HCT116 (cell line): Measurements from ENCODE around the gene SPATA31D4. TPM values are rescaled to one million over a fixed set of nuclear protein-coding genes. Genes with fewer than 3 reads are reported as not detected.
"Not testable (repeated sequence)": the region's sequence is repeated elsewhere in the genome, so short reads cannot be mapped to it uniquely, and the experiment has no call there.

Source experiments
- ATAC-seq: fragments of 200-7000 bp; cut with Tn5 transposase; 2 replicates; pipeline ENCODE4 v1.9.1; 2020; ENCODE audit warnings: mild to moderate bottlenecking, moderate library complexity
- Bru-seq: library from RNA; stranded (reverse); fragments of 400-500 nt; gene quantifications from one replicate; lab custom pipeline; 2021; lab: Mats Ljungman, UMichigan
- BruChase-seq, 2 experiments: library from RNA; stranded (reverse); fragments of 400-500 nt; gene quantifications; one replicate each; lab custom pipeline; 2021; lab: Mats Ljungman, UMichigan
- BruUV-seq: library from RNA; stranded (reverse); fragments of 400-500 nt; replicated peaks from 2 replicates; lab custom pipeline; 2021; lab: Mats Ljungman, UMichigan
- CTCF ChIA-PET: fragments of 300-600 bp; sonication (Branson Sonifier 250); formaldehyde crosslinking; loops from one replicate; lab custom pipeline; 2021; ENCODE audit warnings: antibody characterized with exemption; lab: Charles Lee
- POLR2A ChIA-PET: fragments of 300-600, 350-600 bp; sonication (Branson Sonifier 250); formaldehyde crosslinking; loops from one replicate; lab custom pipeline; 2021; ENCODE audit warnings: antibody characterized with exemption; lab: Charles Lee
- RAD21 ChIA-PET, 2 experiments: fragments of 300-600 bp; sonication (Branson Sonifier 250); formaldehyde crosslinking; loops; one replicate each; lab custom pipeline; 2023; ENCODE audit warnings: low total read pairs in 2 of 2; ENCODE audit not compliant: uncharacterized antibody in 2 of 2, unreplicated experiment in 2 of 2, low non-redundant PET in 1 of 2; lab: Charles Lee
- DNase-seq: peaks from one replicate; pipeline ENCODE4 v3.0.0-alpha.2; 2010; ENCODE audit warnings: low read depth, low spot score
- H2AFZ ChIP-seq: fragments of 200-600 bp; shearing (Covaris generic), sonication (generic); 2 replicates; pipeline ENCODE4 v1.6.1; 2017; ENCODE audit warnings: low read depth, mixed run types, mixed read lengths, antibody characterized with exemption, low read length; ENCODE audit not compliant: poor library complexity, severe bottlenecking
- H3K27ac ChIP-seq: 2 replicates; pipeline ENCODE4 v1.5.1; 2012; ENCODE audit warnings: low read depth, low read length
- H3K27me3 ChIP-seq: fragments of 200-600 bp; sonication (generic); 2 replicates; pipeline ENCODE4 v1.6.1; 2016; ENCODE audit warnings: mixed run types, low read length, mixed read lengths; ENCODE audit not compliant: insufficient read depth
- H3K36me3 ChIP-seq, 2 experiments: fragments of 200-500 bp in 1 of 2; fragments of 200-600 bp in 1 of 2; sonication (Bioruptor generic) in 1 of 2; sonication (generic) in 1 of 2; 2 replicates each; pipeline versions ENCODE4 v1.5.1 to v1.6.1; 2014 to 2016; ENCODE audit warnings: low read length in 2 of 2, inconsistent platforms in 1 of 2, mixed read lengths in 1 of 2, mixed run types in 1 of 2; ENCODE audit not compliant: insufficient read depth in 2 of 2, control insufficient read depth in 1 of 2
- H3K4me1 ChIP-seq, 2 experiments: fragments of 200-600 bp in 1 of 2; sonication (generic) in 1 of 2; 2 replicates each; pipeline versions ENCODE4 v1.5.1 to v1.6.1; 2012 to 2017; ENCODE audit warnings: low read length in 2 of 2, inconsistent platforms in 1 of 2, mild to moderate bottlenecking in 1 of 2, mixed read lengths in 1 of 2, mixed run types in 1 of 2, moderate library complexity in 1 of 2; ENCODE audit not compliant: insufficient read depth in 2 of 2, control insufficient read depth in 1 of 2
- H3K4me2 ChIP-seq: fragments of 200-600 bp; sonication (generic); 2 replicates; pipeline ENCODE4 v1.6.1; 2017; ENCODE audit warnings: mixed run types, low read length, mixed read lengths
- H3K4me3 ChIP-seq, 2 experiments: fragments of 200-600 bp in 1 of 2; sonication (generic) in 1 of 2; replicated peaks in 1 of 2; 2 replicates each; pipeline ENCODE4 v1.5.1; 2011 to 2016; ENCODE audit warnings: low read length in 2 of 2, control low read depth in 1 of 2, low read depth in 1 of 2, mild to moderate bottlenecking in 1 of 2, mixed read lengths in 1 of 2, mixed run types in 1 of 2
- H3K79me2 ChIP-seq: fragments of 200-600 bp; sonication (generic); 2 replicates; pipeline ENCODE4 v1.6.1; 2017; ENCODE audit warnings: mild to moderate bottlenecking, mixed run types, low read length, moderate library complexity, mixed read lengths; ENCODE audit not compliant: insufficient read depth
- H3K9ac ChIP-seq: fragments of 200-600 bp; sonication (generic); 2 replicates; pipeline ENCODE4 v1.6.1; 2016; ENCODE audit warnings: low read length, mixed read lengths
- H3K9me2 ChIP-seq: fragments of 200-600 bp; sonication (generic), shearing (Covaris generic); 2 replicates; pipeline ENCODE4 v1.6.1; 2017; ENCODE audit warnings: mixed run types, mild to moderate bottlenecking, moderate library complexity; ENCODE audit not compliant: insufficient read depth
- H3K9me3 ChIP-seq, 2 experiments: fragments of 200-500 bp in 1 of 2; fragments of 200-600 bp in 1 of 2; sonication (Bioruptor generic) in 1 of 2; sonication (generic) in 1 of 2; 2 replicates each; pipeline ENCODE4 v1.6.1; 2014 to 2017; ENCODE audit warnings: low read length in 2 of 2, mixed read lengths in 2 of 2, inconsistent platforms in 1 of 2, low read depth in 1 of 2, mild to moderate bottlenecking in 1 of 2, mixed run types in 1 of 2, moderate library complexity in 1 of 2; ENCODE audit not compliant: control insufficient read depth in 1 of 2, insufficient read depth in 1 of 2
- H4K20me1 ChIP-seq: fragments of 200-600 bp; sonication (generic), shearing (Covaris generic); 2 replicates; pipeline ENCODE4 v1.6.1; 2017; ENCODE audit warnings: mixed run types, mild to moderate bottlenecking, moderate library complexity; ENCODE audit not compliant: insufficient read depth
- EGR1 ChIP-seq: IDR thresholded peaks from 2 replicates; pipeline ENCODE4 v1.6.1; 2012; ENCODE audit warnings: low read depth
- ELF1 ChIP-seq: IDR thresholded peaks from 2 replicates; pipeline ENCODE4 v1.6.1; 2012; ENCODE audit warnings: low read depth, borderline replicate concordance
- JUND ChIP-seq: IDR thresholded peaks from 2 replicates; pipeline ENCODE4 v1.6.1; 2012
- POLR2A ChIP-seq: IDR thresholded peaks from 2 replicates; pipeline ENCODE4 v1.7.0; 2011; ENCODE audit warnings: borderline replicate concordance; ENCODE audit not compliant: insufficient read depth, insufficient read length; ENCODE audit errors: extremely low read depth
- ZFX ChIP-seq: fragments of 450-650 bp; IDR thresholded peaks from 2 replicates; pipeline ENCODE4 v1.6.1; 2017
- intact Hi-C: fragments of 100-400 bp; cut with micrococcal nuclease; formaldehyde crosslinking; loops from 2 replicates; pipeline ENCODE4 v1.10.0; 2022
- long read RNA-seq: library from polyadenylated mRNA; unstranded; transcript quantifications from one replicate; pipeline ENCODE4 v2.0.0, GENCODE V29; 2021; ENCODE audit not compliant: unreplicated experiment
- polyA plus RNA-seq: library from polyadenylated mRNA; unstranded; fragments of >200 nt; gene quantifications from 2 replicates; pipeline ENCODE4 v1.2.1, GENCODE V29; 2012; ENCODE audit warnings: missing spikeins
- total RNA-seq: library from RNA; stranded (reverse); gene quantifications from one replicate; pipeline ENCODE4 v1.2.1, GENCODE V29; 2021; ENCODE audit not compliant: unreplicated experiment
- TF ChIP-seq, protein P1 (sequence below): IDR thresholded peaks from 2 replicates; pipeline ENCODE4 v1.6.1; 2011; ENCODE audit warnings: mild to moderate bottlenecking, low read length, moderate library complexity; ENCODE audit not compliant: insufficient replicate concordance; ENCODE audit errors: extremely low read depth

SPATA31D4 gene
- total RNA-seq (not detected), Bru-seq, nascent RNA (not detected), BruChase-seq, experiment 1, labeled RNA remaining after a 6-hour chase (not detected), BruChase-seq, experiment 2, labeled RNA remaining after a 2-hour chase (not detected)
- polyA plus RNA-seq: not detected in 2 replicates
- long read RNA-seq: 0 reads

GRCh38 chr9:81928305-81928704 is at the start of gene SPATA31D4:
Gene SPATA31D4, plus strand, starts transcription at chr9:81928428. Its CDS starts 86 bp downstream, at chr9:81928514.
- H3K27ac ChIP-seq, H3K9me2 ChIP-seq, intact Hi-C loops, H2AFZ ChIP-seq, H3K9me3 ChIP-seq, H3K4me2 ChIP-seq, H3K79me2 ChIP-seq, CTCF ChIA-PET, POLR2A ChIA-PET, ATAC-seq, H4K20me1 ChIP-seq, H3K9ac ChIP-seq, H3K4me3 ChIP-seq, H3K4me1 ChIP-seq, H3K36me3 ChIP-seq, BruUV-seq, DNase-seq, RAD21 ChIA-PET, H3K27me3 ChIP-seq: not testable (repeated sequence)

DNA sequence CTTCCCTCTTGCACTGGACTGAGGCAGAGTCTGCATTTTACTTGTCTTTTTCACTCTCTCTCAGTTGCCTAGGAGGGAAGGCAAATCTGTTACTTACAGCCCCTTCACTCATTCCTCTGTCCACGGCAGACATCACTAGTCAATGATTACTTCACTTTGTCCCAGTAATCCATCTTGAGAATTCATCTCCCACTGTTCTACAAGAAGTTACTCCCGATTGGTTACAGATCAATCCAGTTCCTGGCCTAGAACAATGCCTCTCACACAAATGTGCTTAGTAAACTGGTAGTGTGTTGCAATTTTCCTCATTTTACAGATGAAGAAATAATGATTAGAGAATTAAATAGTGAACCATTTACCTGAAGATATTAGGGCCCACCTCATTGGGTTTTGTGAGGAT is 49.7 kb upstream of the SPATA31D4 start:
- H3K9me2 ChIP-seq: no peaks in the 10 kb centered on the region
- no peak overlapping the region for H3K4me2 ChIP-seq
- H2AFZ ChIP-seq: no peak overlapping the region
- no peak overlapping the region for H3K9ac ChIP-seq
- DNase-seq (no peak), ATAC-seq (no peak)
- no peak overlapping the region for H3K4me3 ChIP-seq
- TF ChIP-seq ELF1: no peak
- TF ChIP-seq JUND: no peak
- TF ChIP-seq, protein P1, sequence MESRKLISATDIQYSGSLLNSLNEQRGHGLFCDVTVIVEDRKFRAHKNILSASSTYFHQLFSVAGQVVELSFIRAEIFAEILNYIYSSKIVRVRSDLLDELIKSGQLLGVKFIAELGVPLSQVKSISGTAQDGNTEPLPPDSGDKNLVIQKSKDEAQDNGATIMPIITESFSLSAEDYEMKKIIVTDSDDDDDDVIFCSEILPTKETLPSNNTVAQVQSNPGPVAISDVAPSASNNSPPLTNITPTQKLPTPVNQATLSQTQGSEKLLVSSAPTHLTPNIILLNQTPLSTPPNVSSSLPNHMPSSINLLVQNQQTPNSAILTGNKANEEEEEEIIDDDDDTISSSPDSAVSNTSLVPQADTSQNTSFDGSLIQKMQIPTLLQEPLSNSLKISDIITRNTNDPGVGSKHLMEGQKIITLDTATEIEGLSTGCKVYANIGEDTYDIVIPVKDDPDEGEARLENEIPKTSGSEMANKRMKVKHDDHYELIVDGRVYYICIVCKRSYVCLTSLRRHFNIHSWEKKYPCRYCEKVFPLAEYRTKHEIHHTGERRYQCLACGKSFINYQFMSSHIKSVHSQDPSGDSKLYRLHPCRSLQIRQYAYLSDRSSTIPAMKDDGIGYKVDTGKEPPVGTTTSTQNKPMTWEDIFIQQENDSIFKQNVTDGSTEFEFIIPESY: no peak
- TF ChIP-seq POLR2A: no peak
- no peak for TF ChIP-seq ZFX
- TF ChIP-seq EGR1: no peak
- H3K79me2 ChIP-seq: no peaks in the 10 kb centered on the region
- BruUV-seq: no TSS peak
- H3K9me3 ChIP-seq: no peaks in the 10 kb centered on the region
- RAD21 ChIA-PET: no interaction called here
- no peaks in the 10 kb centered on the region for H4K20me1 ChIP-seq
- POLR2A ChIA-PET: no interaction called here
- CTCF ChIA-PET: no interaction called here
- no peaks in the 10 kb centered on the region for H3K27me3 ChIP-seq
- no peaks in the 10 kb centered on the region for H3K4me1 ChIP-seq
- H3K36me3 ChIP-seq: no peaks in the 10 kb centered on the region
- intact Hi-C loops: no loop called here
- H3K27ac ChIP-seq: no peak overlapping the region
